ENCODE measurements around the gene SNRNP48.

The SNRNP48 gene, protein sequence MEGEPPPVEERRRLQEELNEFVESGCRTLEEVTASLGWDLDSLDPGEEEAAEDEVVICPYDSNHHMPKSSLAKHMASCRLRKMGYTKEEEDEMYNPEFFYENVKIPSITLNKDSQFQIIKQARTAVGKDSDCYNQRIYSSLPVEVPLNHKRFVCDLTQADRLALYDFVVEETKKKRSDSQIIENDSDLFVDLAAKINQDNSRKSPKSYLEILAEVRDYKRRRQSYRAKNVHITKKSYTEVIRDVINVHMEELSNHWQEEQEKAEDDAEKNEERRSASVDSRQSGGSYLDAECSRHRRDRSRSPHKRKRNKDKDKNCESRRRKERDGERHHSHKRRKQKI
- 16.1 to 23.0 (median 22.1) reads per million in 3 donors for total RNA-seq

DNA sequence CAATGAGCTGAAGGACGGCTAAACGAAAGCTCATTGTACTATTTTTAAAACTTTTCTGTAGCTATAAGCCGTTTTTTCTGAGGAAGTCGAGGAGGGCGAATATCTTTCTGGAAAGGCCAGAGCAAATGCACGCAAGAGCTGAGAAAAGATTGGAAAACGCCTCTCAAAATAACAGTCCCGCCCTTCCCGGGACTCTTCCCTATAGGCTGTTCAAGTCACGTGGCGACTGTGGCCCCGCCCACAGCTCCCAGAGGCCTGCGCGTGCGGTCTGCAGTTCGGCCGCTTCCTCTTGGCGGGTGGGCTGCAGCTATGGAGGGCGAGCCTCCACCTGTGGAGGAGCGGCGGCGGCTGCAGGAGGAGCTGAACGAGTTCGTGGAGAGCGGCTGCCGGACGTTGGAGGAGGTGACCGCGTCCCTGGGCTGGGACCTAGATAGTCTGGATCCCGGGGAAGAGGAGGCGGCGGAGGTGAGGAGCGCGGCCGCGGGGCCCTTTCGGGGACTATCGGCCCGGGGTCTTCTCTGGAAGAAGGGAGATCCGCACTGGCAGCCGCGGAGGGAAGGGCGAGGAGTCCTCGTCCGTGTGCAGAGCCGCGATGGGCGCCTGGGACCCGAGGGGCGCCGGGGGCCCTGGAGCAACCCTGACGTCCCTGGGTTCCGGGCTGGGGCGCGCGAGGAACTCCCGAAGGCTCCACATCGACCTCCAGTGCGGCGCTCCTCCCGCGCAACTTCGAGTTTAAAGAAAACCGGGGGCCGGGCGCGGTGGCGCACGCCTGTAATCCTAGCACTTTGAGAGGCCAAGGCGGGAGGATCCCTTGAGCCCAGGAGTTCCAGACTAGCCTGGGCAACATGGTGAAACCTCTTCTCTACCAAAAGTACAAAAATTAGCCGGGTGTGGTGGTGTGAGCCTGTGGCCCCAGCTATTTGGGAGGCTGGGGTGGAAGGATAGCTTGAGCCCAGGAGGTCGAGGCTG, at the start of gene SNRNP48:
Gene SNRNP48 (plus strand): TSS at position 250 of the 969 bp plus-strand sequence. CDS start 60 bp downstream, at position 310.
- peaks cover 12% of the 10 kb centered on the region for H3K36me3 ChIP-seq (ENCODE audit: control insufficient read depth, insufficient read depth, low read length)
- no peaks in the 10 kb centered on the region for H3K9me3 ChIP-seq (ENCODE audit: control insufficient read depth, low read length)
- peak within 1 kb of the TSS; percentile 57 for H3K27ac ChIP-seq (ENCODE audit: insufficient read depth, low read length, poor library complexity, severe bottlenecking)
- H3K4me1 ChIP-seq (ENCODE audit: control insufficient read depth, insufficient read depth, low read length, poor library complexity, severe bottlenecking) = peaks cover 12% of the 10 kb centered on the region
- DNase-seq = peak; percentile 79 to 88 (median 86)
- peak within 1 kb of the TSS; percentile 90 for H3K4me3 ChIP-seq (ENCODE audit: insufficient read depth, low read depth, low read length, poor library complexity, severe bottlenecking)
- no peaks in the 10 kb centered on the region for H3K27me3 ChIP-seq (replicated peaks; ENCODE audit: control insufficient read depth, insufficient read depth, low read length, poor library complexity, severe bottlenecking)

DNA sequence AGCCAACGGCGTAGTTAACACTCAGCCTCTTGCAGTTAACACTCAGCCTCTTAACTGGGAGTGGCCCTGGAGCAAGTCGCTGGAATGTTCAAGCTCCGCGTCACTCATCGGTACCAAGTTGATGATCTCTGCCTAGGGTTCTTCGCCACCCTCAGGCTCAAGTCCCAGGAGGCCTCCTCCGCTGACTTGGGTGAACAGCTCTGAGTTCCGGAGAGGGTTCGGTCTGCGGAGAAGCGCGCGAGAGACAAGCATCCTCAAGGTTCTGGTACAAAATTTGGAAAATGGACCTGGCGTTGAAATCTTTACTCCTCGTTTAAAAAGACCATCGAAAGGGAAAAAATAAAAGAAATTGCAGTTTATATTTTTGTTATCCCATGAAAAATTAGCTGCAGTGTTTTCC, 49.4 kb upstream of the SNRNP48 start:
- DNase-seq = no peak
- Histone ChIP-seq H3K4me3 (ENCODE audit: insufficient read depth, low read depth, low read length, poor library complexity, severe bottlenecking) (peak overlapping the region; percentile 57), H3K4me1 (ENCODE audit: control insufficient read depth, insufficient read depth, low read length, poor library complexity, severe bottlenecking) (peaks cover 20% of the 10 kb centered on the region), H3K36me3 (ENCODE audit: control insufficient read depth, insufficient read depth, low read length) (no peaks in the 10 kb centered on the region), H3K27ac (ENCODE audit: insufficient read depth, low read length, poor library complexity, severe bottlenecking) (no peak overlapping the region), H3K27me3 (replicated peaks; ENCODE audit: control insufficient read depth, insufficient read depth, low read length, poor library complexity, severe bottlenecking) (peaks cover 42% of the 10 kb centered on the region), H3K9me3 (ENCODE audit: control insufficient read depth, low read length) (no peaks in the 10 kb centered on the region)

DNA sequence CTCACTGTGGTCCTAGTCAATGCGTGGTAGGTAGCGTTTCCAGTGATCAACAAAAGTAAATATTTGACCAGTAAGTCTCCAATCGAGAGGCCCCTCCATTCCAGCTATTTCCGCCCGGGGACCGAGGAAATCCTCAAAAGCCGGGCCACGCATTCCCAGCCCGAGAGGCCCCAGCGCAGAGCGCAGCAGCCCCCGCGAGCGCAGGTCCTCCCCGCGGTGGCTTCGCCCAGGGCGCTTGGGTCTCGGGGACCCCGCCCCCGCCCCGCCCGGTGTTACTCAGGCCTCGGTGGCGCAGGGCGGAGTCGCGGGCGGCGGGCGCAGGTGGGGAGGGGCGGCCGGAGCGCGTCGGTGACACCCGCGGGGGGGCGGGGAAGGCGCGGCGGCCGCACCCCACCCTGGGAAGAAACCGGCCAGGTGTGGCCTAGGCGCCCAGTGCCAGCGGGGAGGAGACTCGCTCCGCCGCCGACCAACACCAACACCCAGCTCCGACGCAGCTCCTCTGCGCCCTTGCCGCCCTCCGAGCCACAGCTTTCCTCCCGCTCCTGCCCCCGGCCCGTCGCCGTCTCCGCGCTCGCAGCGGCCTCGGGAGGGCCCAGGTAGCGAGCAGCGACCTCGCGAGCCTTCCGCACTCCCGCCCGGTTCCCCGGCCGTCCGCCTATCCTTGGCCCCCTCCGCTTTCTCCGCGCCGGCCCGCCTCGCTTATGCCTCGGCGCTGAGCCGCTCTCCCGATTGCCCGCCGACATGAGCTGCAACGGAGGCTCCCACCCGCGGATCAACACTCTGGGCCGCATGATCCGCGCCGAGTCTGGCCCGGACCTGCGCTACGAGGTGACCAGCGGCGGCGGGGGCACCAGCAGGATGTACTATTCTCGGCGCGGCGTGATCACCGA, 48.6 kb upstream of the SNRNP48 start, which contains the start of gene DSP:
Gene DSP (plus strand): TSS at position 497 of the 890 bp plus-strand sequence. CDS start 245 bp downstream, at position 742.
- no peak for DNase-seq
- Histone ChIP-seq H3K4me1 (ENCODE audit: control insufficient read depth, insufficient read depth, low read length, poor library complexity, severe bottlenecking) (peaks cover 20% of the 10 kb centered on the region), H3K4me3 (ENCODE audit: insufficient read depth, low read depth, low read length, poor library complexity, severe bottlenecking) (peak within 1 kb of the TSS; percentile 57), H3K36me3 (ENCODE audit: control insufficient read depth, insufficient read depth, low read length) (no peaks in the 10 kb centered on the region), H3K27ac (ENCODE audit: insufficient read depth, low read length, poor library complexity, severe bottlenecking) (no peak within 1 kb of the TSS), H3K27me3 (replicated peaks; ENCODE audit: control insufficient read depth, insufficient read depth, low read length, poor library complexity, severe bottlenecking) (peaks cover 45% of the 10 kb centered on the region), H3K9me3 (ENCODE audit: control insufficient read depth, low read length) (no peaks in the 10 kb centered on the region)

DNA sequence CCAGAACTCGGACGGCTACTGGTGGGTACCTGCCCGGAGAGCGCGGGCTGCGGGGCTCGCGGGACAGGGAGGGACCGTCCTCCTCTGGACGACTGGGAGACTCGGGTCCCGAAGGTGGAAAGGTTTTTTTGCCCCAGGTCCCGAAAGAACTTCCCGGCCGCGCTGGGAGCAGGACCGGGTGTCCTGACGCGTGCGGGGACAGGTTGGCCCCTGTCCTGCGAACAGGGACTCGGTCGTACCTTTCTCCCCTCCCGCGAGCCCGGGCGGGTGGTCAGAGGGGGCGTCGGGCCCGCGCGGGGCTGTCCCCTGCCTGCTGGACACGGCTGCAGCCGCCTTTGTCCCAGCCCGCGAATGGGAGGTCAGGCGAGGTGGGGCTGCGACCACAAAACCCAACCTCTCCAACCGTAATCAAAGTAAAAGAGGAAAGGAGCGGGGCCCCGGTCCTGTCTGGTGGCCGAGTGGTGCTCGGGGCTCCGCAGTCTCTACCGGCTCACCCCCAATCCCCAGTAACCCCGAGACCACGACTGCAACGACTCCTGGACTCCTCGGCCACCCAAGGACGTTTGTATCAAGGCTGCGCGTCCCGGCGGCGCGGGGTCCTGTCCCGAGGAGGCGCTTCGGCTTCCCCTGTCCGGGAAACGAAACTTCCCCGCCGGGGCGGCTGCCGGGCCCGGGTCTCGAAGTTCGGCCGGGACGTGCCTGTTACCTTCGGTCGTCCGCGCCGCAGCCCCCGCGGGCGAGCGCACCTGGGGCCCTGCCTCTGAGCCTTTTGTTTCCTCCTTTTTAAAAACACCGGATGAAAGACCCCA, 47.7 kb upstream of the SNRNP48 start:
- no peak for DNase-seq
- no peaks in the 10 kb centered on the region for H3K9me3 ChIP-seq (ENCODE audit: control insufficient read depth, low read length)
- no peak overlapping the region for H3K27ac ChIP-seq (ENCODE audit: insufficient read depth, low read length, poor library complexity, severe bottlenecking)
- no peaks in the 10 kb centered on the region for H3K36me3 ChIP-seq (ENCODE audit: control insufficient read depth, insufficient read depth, low read length)
- H3K27me3 ChIP-seq (replicated peaks; ENCODE audit: control insufficient read depth, insufficient read depth, low read length, poor library complexity, severe bottlenecking) = peaks cover 42% of the 10 kb centered on the region
- peaks cover 20% of the 10 kb centered on the region for H3K4me1 ChIP-seq (ENCODE audit: control insufficient read depth, insufficient read depth, low read length, poor library complexity, severe bottlenecking)
- H3K4me3 ChIP-seq (ENCODE audit: insufficient read depth, low read depth, low read length, poor library complexity, severe bottlenecking) = peak overlapping the region; percentile 57

DNA sequence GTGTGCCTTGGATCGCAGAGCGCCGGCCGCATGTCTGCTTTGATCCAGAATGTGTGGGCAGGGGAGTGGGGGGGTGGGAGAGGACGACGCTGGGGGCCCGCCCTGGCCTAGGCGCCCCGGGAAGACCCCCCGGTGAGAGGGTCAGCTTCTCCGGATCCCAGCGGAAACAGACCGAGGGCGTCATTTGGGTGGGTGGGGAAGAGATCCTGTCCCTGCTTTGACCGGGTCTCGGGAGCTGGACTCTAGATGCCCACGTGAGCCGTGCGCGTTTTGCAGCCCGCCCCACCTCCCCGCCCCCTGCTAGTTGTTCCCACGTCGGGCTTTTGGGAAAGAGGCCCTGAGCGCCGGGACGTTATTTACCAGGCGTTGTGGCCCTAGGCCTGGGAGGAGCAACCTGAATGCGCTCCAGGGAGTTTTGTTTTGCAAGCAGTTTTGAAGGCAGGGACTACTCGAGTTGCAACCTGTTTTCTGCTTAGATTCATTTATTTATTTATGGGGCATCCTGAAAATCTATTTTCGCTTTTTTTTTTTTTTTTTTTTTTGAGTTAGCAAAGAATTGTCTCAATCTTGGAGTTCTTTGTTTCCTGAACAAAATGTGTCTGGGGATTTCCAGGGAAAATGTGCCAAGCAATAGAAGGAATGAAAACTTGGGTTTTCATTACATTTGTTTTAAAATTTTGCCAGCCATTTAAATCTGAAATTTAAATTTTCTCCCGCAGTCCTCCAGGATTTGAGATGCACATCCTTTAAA, 46.9 kb upstream of the SNRNP48 start:
- Histone ChIP-seq H3K4me3 (ENCODE audit: insufficient read depth, low read depth, low read length, poor library complexity, severe bottlenecking) (peak overlapping the region; percentile 57), H3K27ac (ENCODE audit: insufficient read depth, low read length, poor library complexity, severe bottlenecking) (no peak overlapping the region)

DNA sequence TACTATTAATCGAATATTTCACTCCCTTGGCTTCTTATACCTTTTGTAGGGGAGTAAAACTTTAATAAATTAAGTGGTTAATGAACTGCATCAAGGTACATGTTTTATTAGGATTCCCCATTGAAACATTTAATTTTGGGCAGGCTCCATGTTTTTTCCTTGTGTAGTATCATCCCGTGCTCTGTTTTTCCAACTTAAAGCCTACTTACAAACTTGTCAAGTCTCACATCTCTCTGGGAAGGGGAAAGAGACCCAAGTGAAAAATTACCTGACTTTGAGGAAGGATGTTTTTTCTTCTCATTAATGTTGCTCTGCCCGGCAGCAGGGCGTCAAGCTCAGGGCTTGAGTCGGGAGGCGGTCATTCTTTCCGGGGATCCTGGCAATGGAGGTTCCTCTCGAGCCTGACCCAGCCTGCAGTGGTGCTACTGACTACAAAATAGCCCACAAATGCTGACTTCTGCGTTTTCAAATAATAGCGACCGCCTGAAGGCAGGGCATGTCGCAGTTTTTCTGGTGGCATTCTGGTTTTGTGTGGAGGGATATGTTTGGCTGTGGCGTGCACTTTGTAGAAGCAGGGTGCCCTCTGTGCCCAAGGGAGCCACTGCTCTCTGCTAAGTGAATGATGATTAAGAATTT, 46.1 kb upstream of the SNRNP48 start:
- no peak for DNase-seq
- Histone ChIP-seq H3K27me3 (replicated peaks; ENCODE audit: control insufficient read depth, insufficient read depth, low read length, poor library complexity, severe bottlenecking) (peaks cover 45% of the 10 kb centered on the region), H3K27ac (ENCODE audit: insufficient read depth, low read length, poor library complexity, severe bottlenecking) (no peak overlapping the region), H3K36me3 (ENCODE audit: control insufficient read depth, insufficient read depth, low read length) (no peaks in the 10 kb centered on the region), H3K4me1 (ENCODE audit: control insufficient read depth, insufficient read depth, low read length, poor library complexity, severe bottlenecking) (peaks cover 20% of the 10 kb centered on the region), H3K9me3 (ENCODE audit: control insufficient read depth, low read length) (no peaks in the 10 kb centered on the region), H3K4me3 (ENCODE audit: insufficient read depth, low read depth, low read length, poor library complexity, severe bottlenecking) (no peak overlapping the region)

More for the DNA sequence above, 46.9 kb upstream of the SNRNP48 start:
- no peak for DNase-seq
- Histone ChIP-seq H3K9me3 (ENCODE audit: control insufficient read depth, low read length) (no peaks in the 10 kb centered on the region), H3K4me1 (ENCODE audit: control insufficient read depth, insufficient read depth, low read length, poor library complexity, severe bottlenecking) (peaks cover 20% of the 10 kb centered on the region), H3K36me3 (ENCODE audit: control insufficient read depth, insufficient read depth, low read length) (no peaks in the 10 kb centered on the region), H3K27me3 (replicated peaks; ENCODE audit: control insufficient read depth, insufficient read depth, low read length, poor library complexity, severe bottlenecking) (peaks cover 42% of the 10 kb centered on the region)

DNA sequence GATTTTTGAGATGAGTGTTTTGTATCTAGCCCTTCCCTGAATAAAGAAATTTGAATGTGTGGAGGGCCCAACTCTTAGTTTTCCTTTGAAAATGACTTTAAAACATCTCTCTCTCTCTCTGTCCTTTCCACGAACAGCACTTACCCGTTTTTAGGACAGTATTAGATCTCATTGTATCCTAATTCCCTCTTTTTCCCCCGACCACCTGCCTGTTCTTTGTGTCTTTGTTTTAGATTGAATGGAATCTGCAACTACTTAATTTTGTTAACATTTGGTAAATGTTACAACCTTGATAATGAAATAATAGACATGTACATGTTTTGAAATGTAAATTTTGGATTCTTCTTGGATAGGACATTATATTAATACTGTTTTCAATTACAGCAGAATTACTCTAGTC, 45.4 kb upstream of the SNRNP48 start:
- Histone ChIP-seq H3K27me3 (replicated peaks; ENCODE audit: control insufficient read depth, insufficient read depth, low read length, poor library complexity, severe bottlenecking) (peaks cover 38% of the 10 kb centered on the region), H3K36me3 (ENCODE audit: control insufficient read depth, insufficient read depth, low read length) (no peaks in the 10 kb centered on the region), H3K9me3 (ENCODE audit: control insufficient read depth, low read length) (no peaks in the 10 kb centered on the region), H3K27ac (ENCODE audit: insufficient read depth, low read length, poor library complexity, severe bottlenecking) (no peak overlapping the region), H3K4me1 (ENCODE audit: control insufficient read depth, insufficient read depth, low read length, poor library complexity, severe bottlenecking) (peaks cover 20% of the 10 kb centered on the region), H3K4me3 (ENCODE audit: insufficient read depth, low read depth, low read length, poor library complexity, severe bottlenecking) (no peak overlapping the region)
- DNase-seq = no peak

DNA sequence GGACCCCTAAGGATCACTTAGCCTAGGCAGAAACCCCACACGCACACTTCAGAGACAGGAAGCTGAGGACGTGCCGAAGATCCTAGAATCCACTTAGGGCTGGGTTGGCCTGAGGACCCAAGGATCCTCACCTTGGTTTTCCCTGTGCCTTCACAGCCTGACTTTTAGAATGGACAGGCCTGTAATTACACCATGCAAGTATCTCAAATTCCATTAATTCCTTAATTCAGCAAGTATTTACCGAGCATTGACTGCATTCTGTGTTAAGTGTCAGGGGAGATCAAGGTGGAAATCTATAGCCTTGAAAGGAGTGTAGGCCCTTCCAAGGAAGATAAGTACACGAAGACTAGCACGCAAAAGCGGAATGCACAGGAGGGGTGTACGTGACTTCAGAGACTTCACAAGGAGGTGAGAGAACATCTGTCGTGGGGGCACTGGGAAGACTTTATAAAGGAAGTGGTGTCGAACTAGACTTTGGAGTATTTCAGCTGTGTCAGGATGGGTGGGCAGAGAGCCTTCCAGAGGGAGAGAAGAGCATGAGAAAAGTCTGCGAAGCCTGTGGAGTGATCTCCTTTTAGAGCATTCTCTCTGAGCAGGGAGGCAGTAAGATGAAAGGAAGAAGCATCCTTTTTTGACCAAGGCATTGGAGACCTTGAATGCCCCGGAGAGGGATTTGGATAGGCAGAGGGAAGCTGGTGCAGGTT, 44.5 kb upstream of the SNRNP48 start:
- Histone ChIP-seq H3K4me3 (ENCODE audit: insufficient read depth, low read depth, low read length, poor library complexity, severe bottlenecking) (no peak overlapping the region), H3K9me3 (ENCODE audit: control insufficient read depth, low read length) (no peaks in the 10 kb centered on the region), H3K4me1 (ENCODE audit: control insufficient read depth, insufficient read depth, low read length, poor library complexity, severe bottlenecking) (peaks cover 20% of the 10 kb centered on the region), H3K27ac (ENCODE audit: insufficient read depth, low read length, poor library complexity, severe bottlenecking) (no peak overlapping the region), H3K27me3 (replicated peaks; ENCODE audit: control insufficient read depth, insufficient read depth, low read length, poor library complexity, severe bottlenecking) (peaks cover 33% of the 10 kb centered on the region), H3K36me3 (ENCODE audit: control insufficient read depth, insufficient read depth, low read length) (no peaks in the 10 kb centered on the region)
- no peak for DNase-seq
